HCT116 (cell line): Measurements from ENCODE around the gene UBTF. TPM values are rescaled to one million over a fixed set of nuclear protein-coding genes. Genes with fewer than 3 reads are reported as not detected.
A peak's percentile ranks its signal among the peaks of the same experiment; 100 is the strongest.

Experiments used
- ATAC-seq: fragments of 200-7000 bp; cut with Tn5 transposase; 2 replicates; pipeline ENCODE4 v1.9.1; 2020; ENCODE audit warnings: mild to moderate bottlenecking, moderate library complexity
- BruUV-seq: library from RNA; stranded (reverse); fragments of 400-500 nt; replicated peaks from 2 replicates; lab custom pipeline; 2021; lab: Mats Ljungman, UMichigan
- CTCF ChIA-PET: fragments of 300-600 bp; sonication (Branson Sonifier 250); formaldehyde crosslinking; loops from one replicate; lab custom pipeline; 2021; ENCODE audit warnings: antibody characterized with exemption; lab: Charles Lee
- POLR2A ChIA-PET: fragments of 300-600, 350-600 bp; sonication (Branson Sonifier 250); formaldehyde crosslinking; loops from one replicate; lab custom pipeline; 2021; ENCODE audit warnings: antibody characterized with exemption; lab: Charles Lee
- RAD21 ChIA-PET, 2 experiments: fragments of 300-600 bp; sonication (Branson Sonifier 250); formaldehyde crosslinking; loops; one replicate each; lab custom pipeline; 2023; ENCODE audit warnings: low total read pairs in 2 of 2; ENCODE audit not compliant: uncharacterized antibody in 2 of 2, unreplicated experiment in 2 of 2, low non-redundant PET in 1 of 2; lab: Charles Lee
- DNase-seq: peaks from one replicate; pipeline ENCODE4 v3.0.0-alpha.2; 2010; ENCODE audit warnings: low read depth, low spot score
- H2AFZ ChIP-seq: fragments of 200-600 bp; shearing (Covaris generic), sonication (generic); 2 replicates; pipeline ENCODE4 v1.6.1; 2017; ENCODE audit warnings: low read depth, mixed run types, mixed read lengths, antibody characterized with exemption, low read length; ENCODE audit not compliant: poor library complexity, severe bottlenecking
- H3K27ac ChIP-seq: 2 replicates; pipeline ENCODE4 v1.5.1; 2012; ENCODE audit warnings: low read depth, low read length
- H3K27me3 ChIP-seq: fragments of 200-600 bp; sonication (generic); 2 replicates; pipeline ENCODE4 v1.6.1; 2016; ENCODE audit warnings: mixed run types, low read length, mixed read lengths; ENCODE audit not compliant: insufficient read depth
- H3K36me3 ChIP-seq, 2 experiments: fragments of 200-500 bp in 1 of 2; fragments of 200-600 bp in 1 of 2; sonication (Bioruptor generic) in 1 of 2; sonication (generic) in 1 of 2; 2 replicates each; pipeline versions ENCODE4 v1.5.1 to v1.6.1; 2014 to 2016; ENCODE audit warnings: low read length in 2 of 2, inconsistent platforms in 1 of 2, mixed read lengths in 1 of 2, mixed run types in 1 of 2; ENCODE audit not compliant: insufficient read depth in 2 of 2, control insufficient read depth in 1 of 2
- H3K4me1 ChIP-seq, 2 experiments: fragments of 200-600 bp in 1 of 2; sonication (generic) in 1 of 2; 2 replicates each; pipeline versions ENCODE4 v1.5.1 to v1.6.1; 2012 to 2017; ENCODE audit warnings: low read length in 2 of 2, inconsistent platforms in 1 of 2, mild to moderate bottlenecking in 1 of 2, mixed read lengths in 1 of 2, mixed run types in 1 of 2, moderate library complexity in 1 of 2; ENCODE audit not compliant: insufficient read depth in 2 of 2, control insufficient read depth in 1 of 2
- H3K4me2 ChIP-seq: fragments of 200-600 bp; sonication (generic); 2 replicates; pipeline ENCODE4 v1.6.1; 2017; ENCODE audit warnings: mixed run types, low read length, mixed read lengths
- H3K4me3 ChIP-seq, 2 experiments: fragments of 200-600 bp in 1 of 2; sonication (generic) in 1 of 2; replicated peaks in 1 of 2; 2 replicates each; pipeline ENCODE4 v1.5.1; 2011 to 2016; ENCODE audit warnings: low read length in 2 of 2, control low read depth in 1 of 2, low read depth in 1 of 2, mild to moderate bottlenecking in 1 of 2, mixed read lengths in 1 of 2, mixed run types in 1 of 2
- H3K79me2 ChIP-seq: fragments of 200-600 bp; sonication (generic); 2 replicates; pipeline ENCODE4 v1.6.1; 2017; ENCODE audit warnings: mild to moderate bottlenecking, mixed run types, low read length, moderate library complexity, mixed read lengths; ENCODE audit not compliant: insufficient read depth
- H3K9ac ChIP-seq: fragments of 200-600 bp; sonication (generic); 2 replicates; pipeline ENCODE4 v1.6.1; 2016; ENCODE audit warnings: low read length, mixed read lengths
- H3K9me2 ChIP-seq: fragments of 200-600 bp; sonication (generic), shearing (Covaris generic); 2 replicates; pipeline ENCODE4 v1.6.1; 2017; ENCODE audit warnings: mixed run types, mild to moderate bottlenecking, moderate library complexity; ENCODE audit not compliant: insufficient read depth
- H3K9me3 ChIP-seq, 2 experiments: fragments of 200-500 bp in 1 of 2; fragments of 200-600 bp in 1 of 2; sonication (Bioruptor generic) in 1 of 2; sonication (generic) in 1 of 2; 2 replicates each; pipeline ENCODE4 v1.6.1; 2014 to 2017; ENCODE audit warnings: low read length in 2 of 2, mixed read lengths in 2 of 2, inconsistent platforms in 1 of 2, low read depth in 1 of 2, mild to moderate bottlenecking in 1 of 2, mixed run types in 1 of 2, moderate library complexity in 1 of 2; ENCODE audit not compliant: control insufficient read depth in 1 of 2, insufficient read depth in 1 of 2
- H4K20me1 ChIP-seq: fragments of 200-600 bp; sonication (generic), shearing (Covaris generic); 2 replicates; pipeline ENCODE4 v1.6.1; 2017; ENCODE audit warnings: mixed run types, mild to moderate bottlenecking, moderate library complexity; ENCODE audit not compliant: insufficient read depth
- CBX3 ChIP-seq: IDR thresholded peaks from 2 replicates; pipeline ENCODE4 v1.6.1; 2012; ENCODE audit warnings: low read depth
- CEBPB ChIP-seq: IDR thresholded peaks from 2 replicates; pipeline ENCODE4 v1.6.1; 2012; ENCODE audit warnings: low read depth
- EGR1 ChIP-seq: IDR thresholded peaks from 2 replicates; pipeline ENCODE4 v1.6.1; 2012; ENCODE audit warnings: low read depth
- ELF1 ChIP-seq: IDR thresholded peaks from 2 replicates; pipeline ENCODE4 v1.6.1; 2012; ENCODE audit warnings: low read depth, borderline replicate concordance
- EZH2 ChIP-seq: fragments of 200-600 bp; sonication (generic); IDR thresholded peaks from 2 replicates; pipeline ENCODE4 v1.6.1; 2017; ENCODE audit warnings: antibody characterized with exemption, mixed run types
- EZH2phosphoT487 ChIP-seq: fragments of 200-600 bp; IDR thresholded peaks from 2 replicates; pipeline ENCODE4 v1.6.1; 2018; ENCODE audit warnings: antibody characterized with exemption, borderline replicate concordance
- FOSL1 ChIP-seq: IDR thresholded peaks from 2 replicates; pipeline ENCODE4 v1.6.1; 2012; ENCODE audit warnings: low read depth
- JUND ChIP-seq: IDR thresholded peaks from 2 replicates; pipeline ENCODE4 v1.6.1; 2012
- POLR2A ChIP-seq: IDR thresholded peaks from 2 replicates; pipeline ENCODE4 v1.7.0; 2011; ENCODE audit warnings: borderline replicate concordance; ENCODE audit not compliant: insufficient read depth, insufficient read length; ENCODE audit errors: extremely low read depth
- POLR2AphosphoS5 ChIP-seq: IDR thresholded peaks from 2 replicates; pipeline ENCODE4 v1.6.1; 2011; ENCODE audit warnings: mild to moderate bottlenecking, low read depth, low read length, moderate library complexity
- RAD21 ChIP-seq: IDR thresholded peaks from 2 replicates; pipeline ENCODE4 v1.6.1; 2012; ENCODE audit warnings: low read depth, mild to moderate bottlenecking
- SIN3A ChIP-seq: IDR thresholded peaks from 2 replicates; pipeline ENCODE4 v1.6.1; 2012; ENCODE audit warnings: low read depth
- SP1 ChIP-seq: IDR thresholded peaks from 2 replicates; pipeline ENCODE4 v1.6.1; 2012; ENCODE audit warnings: low read depth
- SRF ChIP-seq: IDR thresholded peaks from 2 replicates; pipeline ENCODE4 v1.6.1; 2012; ENCODE audit warnings: low read depth
- TCF7L2 ChIP-seq: IDR thresholded peaks from 2 replicates; pipeline ENCODE4 v1.7.0; 2011; ENCODE audit warnings: borderline replicate concordance, inconsistent platforms; ENCODE audit not compliant: insufficient read depth, insufficient read length; ENCODE audit errors: extremely low read depth
- YY1 ChIP-seq: IDR thresholded peaks from 2 replicates; pipeline ENCODE4 v1.6.1; 2011; ENCODE audit warnings: low read length, low read depth, moderate library complexity, mild to moderate bottlenecking; ENCODE audit not compliant: insufficient replicate concordance; ENCODE audit errors: extremely low read depth
- ZBTB33 ChIP-seq: IDR thresholded peaks from 2 replicates; pipeline ENCODE4 v1.6.1; 2011; ENCODE audit warnings: mild to moderate bottlenecking, low read length, moderate library complexity; ENCODE audit not compliant: insufficient replicate concordance; ENCODE audit errors: extremely low read depth
- ZFX ChIP-seq: fragments of 450-650 bp; IDR thresholded peaks from 2 replicates; pipeline ENCODE4 v1.6.1; 2017
- ZNF274 ChIP-seq: fragments of 200-500 bp; sonication (Bioruptor generic); IDR thresholded peaks from 2 replicates; pipeline ENCODE4 v1.6.1; 2014; ENCODE audit warnings: mild to moderate bottlenecking, low read depth, low read length, inconsistent platforms
- intact Hi-C: fragments of 100-400 bp; cut with micrococcal nuclease; formaldehyde crosslinking; loops from 2 replicates; pipeline ENCODE4 v1.10.0; 2022
- total RNA-seq: library from RNA; stranded (reverse); gene quantifications from one replicate; pipeline ENCODE4 v1.2.1, GENCODE V29; 2021; ENCODE audit not compliant: unreplicated experiment
- TF ChIP-seq, protein P1 (sequence below), 3 experiments: fragments of 200-600 bp in 1 of 3; sonication (generic) in 1 of 3; IDR thresholded peaks in 2 of 3; conservative IDR thresholded peaks in 1 of 3; 2 replicates each; pipeline ENCODE4 v1.5.1; 2012 to 2017; ENCODE audit warnings: low read depth in 2 of 3, low read length in 2 of 3, antibody characterized with exemption in 1 of 3, borderline replicate concordance in 1 of 3, control low read depth in 1 of 3, mild to moderate bottlenecking in 1 of 3, mixed read lengths in 1 of 3, mixed run types in 1 of 3, moderate library complexity in 1 of 3; ENCODE audit not compliant: insufficient read depth in 1 of 3
- TF ChIP-seq, protein P2 (sequence below): IDR thresholded peaks from 2 replicates; pipeline ENCODE4 v1.6.1; 2012; ENCODE audit warnings: low read depth
- TF ChIP-seq, protein P3 (sequence below): IDR thresholded peaks from 2 replicates; pipeline ENCODE4 v1.6.1; 2012

UBTF gene
- total RNA-seq, 1 experiment from 2014 or later: 84.3 TPM

- POLR2A ChIA-PET: interaction anchor here (0.5 to 2.5 kb wide), 11 partner anchors 9 to 123 kb away, joined by 3 to 8 read pairs (median 4); partner anchors contain the start of genes ATXN7L3, GRN, SLC25A39 and TMUB2
- no peaks in the 10 kb centered on the region for H3K9me3 ChIP-seq
- DNase-seq (no peak), ATAC-seq (no peak)
- no peaks in the 10 kb centered on the region for H4K20me1 ChIP-seq
- BruUV-seq: no TSS peak
- peak overlapping the region; percentile 84 for H3K9ac ChIP-seq
- peak overlapping the region; percentile 100 for H3K27ac ChIP-seq
- CTCF ChIA-PET: interaction anchor here (0.8 to 2.4 kb wide), 7 partner anchors 12 to 124 kb away, joined by 3 to 10 read pairs (median 5); partner anchors contain the start of gene GRN
- RAD21 ChIA-PET: no interaction called here
- H2AFZ ChIP-seq: no peak overlapping the region
- intact Hi-C loops: no loop called here
- H3K36me3 ChIP-seq: peaks cover 0 to 4% of the 10 kb centered on the region in 2 experiments; a peak in 1 of 4 replicates
- peak overlapping the region; percentile 71 to 73 for H3K4me3 ChIP-seq
- no peaks in the 10 kb centered on the region for H3K9me2 ChIP-seq
- peaks cover 28 to 41% of the 10 kb centered on the region in 2 experiments for H3K4me1 ChIP-seq
- peaks cover 22% of the 10 kb centered on the region for H3K79me2 ChIP-seq
- TF ChIP-seq SIN3A: peak; percentile 5; the same call in 1 of the 2 replicates
- TF ChIP-seq SRF: no peak
- TF ChIP-seq, protein P1, sequence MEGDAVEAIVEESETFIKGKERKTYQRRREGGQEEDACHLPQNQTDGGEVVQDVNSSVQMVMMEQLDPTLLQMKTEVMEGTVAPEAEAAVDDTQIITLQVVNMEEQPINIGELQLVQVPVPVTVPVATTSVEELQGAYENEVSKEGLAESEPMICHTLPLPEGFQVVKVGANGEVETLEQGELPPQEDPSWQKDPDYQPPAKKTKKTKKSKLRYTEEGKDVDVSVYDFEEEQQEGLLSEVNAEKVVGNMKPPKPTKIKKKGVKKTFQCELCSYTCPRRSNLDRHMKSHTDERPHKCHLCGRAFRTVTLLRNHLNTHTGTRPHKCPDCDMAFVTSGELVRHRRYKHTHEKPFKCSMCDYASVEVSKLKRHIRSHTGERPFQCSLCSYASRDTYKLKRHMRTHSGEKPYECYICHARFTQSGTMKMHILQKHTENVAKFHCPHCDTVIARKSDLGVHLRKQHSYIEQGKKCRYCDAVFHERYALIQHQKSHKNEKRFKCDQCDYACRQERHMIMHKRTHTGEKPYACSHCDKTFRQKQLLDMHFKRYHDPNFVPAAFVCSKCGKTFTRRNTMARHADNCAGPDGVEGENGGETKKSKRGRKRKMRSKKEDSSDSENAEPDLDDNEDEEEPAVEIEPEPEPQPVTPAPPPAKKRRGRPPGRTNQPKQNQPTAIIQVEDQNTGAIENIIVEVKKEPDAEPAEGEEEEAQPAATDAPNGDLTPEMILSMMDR (IDR thresholded peaks at IDR 0.05 in 2 of 3, conservative IDR thresholded peaks at IDR 0.05 in 1 of 3; ENCODE audit: borderline replicate concordance in 1 of 3, insufficient read depth in 1 of 3, low read depth in 2 of 3, low read length in 2 of 3): no peak
- no peak for TF ChIP-seq EZH2
- no peak for TF ChIP-seq CBX3
- peak; percentile 64; the same call in 1 of the 2 replicates for TF ChIP-seq POLR2AphosphoS5
- TF ChIP-seq ZFX: no peak
- TF ChIP-seq FOSL1: no peak
- TF ChIP-seq, protein P2, sequence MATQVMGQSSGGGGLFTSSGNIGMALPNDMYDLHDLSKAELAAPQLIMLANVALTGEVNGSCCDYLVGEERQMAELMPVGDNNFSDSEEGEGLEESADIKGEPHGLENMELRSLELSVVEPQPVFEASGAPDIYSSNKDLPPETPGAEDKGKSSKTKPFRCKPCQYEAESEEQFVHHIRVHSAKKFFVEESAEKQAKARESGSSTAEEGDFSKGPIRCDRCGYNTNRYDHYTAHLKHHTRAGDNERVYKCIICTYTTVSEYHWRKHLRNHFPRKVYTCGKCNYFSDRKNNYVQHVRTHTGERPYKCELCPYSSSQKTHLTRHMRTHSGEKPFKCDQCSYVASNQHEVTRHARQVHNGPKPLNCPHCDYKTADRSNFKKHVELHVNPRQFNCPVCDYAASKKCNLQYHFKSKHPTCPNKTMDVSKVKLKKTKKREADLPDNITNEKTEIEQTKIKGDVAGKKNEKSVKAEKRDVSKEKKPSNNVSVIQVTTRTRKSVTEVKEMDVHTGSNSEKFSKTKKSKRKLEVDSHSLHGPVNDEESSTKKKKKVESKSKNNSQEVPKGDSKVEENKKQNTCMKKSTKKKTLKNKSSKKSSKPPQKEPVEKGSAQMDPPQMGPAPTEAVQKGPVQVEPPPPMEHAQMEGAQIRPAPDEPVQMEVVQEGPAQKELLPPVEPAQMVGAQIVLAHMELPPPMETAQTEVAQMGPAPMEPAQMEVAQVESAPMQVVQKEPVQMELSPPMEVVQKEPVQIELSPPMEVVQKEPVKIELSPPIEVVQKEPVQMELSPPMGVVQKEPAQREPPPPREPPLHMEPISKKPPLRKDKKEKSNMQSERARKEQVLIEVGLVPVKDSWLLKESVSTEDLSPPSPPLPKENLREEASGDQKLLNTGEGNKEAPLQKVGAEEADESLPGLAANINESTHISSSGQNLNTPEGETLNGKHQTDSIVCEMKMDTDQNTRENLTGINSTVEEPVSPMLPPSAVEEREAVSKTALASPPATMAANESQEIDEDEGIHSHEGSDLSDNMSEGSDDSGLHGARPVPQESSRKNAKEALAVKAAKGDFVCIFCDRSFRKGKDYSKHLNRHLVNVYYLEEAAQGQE: no peak
- TF ChIP-seq JUND: no peak
- TF ChIP-seq EGR1: no peak
- TF ChIP-seq TCF7L2: no peak
- TF ChIP-seq SP1: no peak
- TF ChIP-seq ELF1: no peak
- TF ChIP-seq, protein P3, sequence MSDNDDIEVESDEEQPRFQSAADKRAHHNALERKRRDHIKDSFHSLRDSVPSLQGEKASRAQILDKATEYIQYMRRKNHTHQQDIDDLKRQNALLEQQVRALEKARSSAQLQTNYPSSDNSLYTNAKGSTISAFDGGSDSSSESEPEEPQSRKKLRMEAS: no peak
- TF ChIP-seq YY1: no peak
- no peak for TF ChIP-seq RAD21
- no peak for TF ChIP-seq ZBTB33
- no peak for TF ChIP-seq ZNF274
- no peak for TF ChIP-seq CEBPB
- TF ChIP-seq EZH2phosphoT487: no peak
- peak; percentile 26 for TF ChIP-seq POLR2A
- H3K27me3 ChIP-seq: no peaks in the 10 kb centered on the region
- peak overlapping the region; percentile 90 for H3K4me2 ChIP-seq
Observed at GRCh38 chr17:44221862-44222111, 2.3 kb upstream of the UBTF start.
